ENCODE data around the gene IPO9.

DNA sequence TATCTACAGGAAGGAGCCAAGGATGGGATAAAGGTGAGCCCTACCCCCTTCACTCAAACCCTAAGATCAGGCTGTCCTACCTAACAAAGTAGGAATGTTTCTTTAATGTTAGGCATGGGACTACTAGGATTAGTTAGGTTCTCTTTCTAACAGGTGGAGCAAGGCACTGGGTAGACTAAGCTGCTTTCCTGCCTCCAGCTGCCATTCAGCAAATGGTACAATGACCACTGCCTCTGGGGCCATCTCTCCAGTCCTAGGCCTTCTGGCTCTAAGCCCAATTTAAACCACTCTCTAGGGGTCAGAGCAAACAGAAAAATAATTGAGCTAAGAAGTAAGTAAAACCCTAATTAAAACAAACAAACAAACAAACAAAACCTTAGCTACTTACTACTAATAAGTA is 15.7 kb upstream of the IPO9 start:
- TF ChIP-seq ZNF565 (CRISPR knock-in tag; conservative IDR thresholded peaks at IDR 0.05; ENCODE audit: low read depth) (no peak), ARNTL (CRISPR knock-in tag; IDR thresholded peaks at IDR 0.05; ENCODE audit: borderline replicate concordance, low read depth) (no peak), RARB (CRISPR knock-in tag; IDR thresholded peaks at IDR 0.05) (no peak), TOX (CRISPR knock-in tag; IDR thresholded peaks at IDR 0.05; ENCODE audit: borderline replicate concordance) (no peak), ZNF70 (CRISPR knock-in tag; IDR thresholded peaks at IDR 0.05) (no peak)
